Urothelium cell line (cell line): ENCODE data around the gene C14orf93.
A peak's percentile ranks its signal among the peaks of the same experiment; 100 is the strongest.

Experiments
- DNase-seq: peaks from one replicate; pipeline ENCODE4 v3.0.0; 2011; ENCODE audit warnings: low spot score, mixed read lengths
- FAIRE-seq: peaks from 2 replicates; lab custom pipeline; 2011; peaks lifted over from hg19 to GRCh38; lab: Jason Lieb, UNC

Gene C14orf93

GRCh38 chr14:23009939-23010726 is at the start of gene C14orf93:
Gene C14orf93, minus strand, starts transcription at chr14:23010143. Its CDS starts 11,120 bp downstream, at chr14:22999023.
- no peak for FAIRE-seq

GRCh38 chr14:23058654-23059504 is 48.9 kb upstream of the C14orf93 start:
- no peak for DNase-seq
- no peak for FAIRE-seq

More at GRCh38 chr14:23009939-23010726, at the start of gene C14orf93:
- peak; percentile 92 for DNase-seq

- FAIRE-seq = no peak
- peak; percentile 88 for DNase-seq
These were observed 48.1 kb upstream of the C14orf93 start for GRCh38 chr14:23057757-23058653.

- peak; percentile 87 for DNase-seq
- FAIRE-seq = peak; percentile 23
These were observed 47.2 kb upstream of the C14orf93 start, which contains the start of gene CDH24 for GRCh38 chr14:23056956-23057756. Gene CDH24, minus strand, starts transcription at chr14:23057520. Its CDS starts 1,787 bp downstream, at chr14:23055733.

GRCh38 chr14:23056145-23056955 is 46.4 kb upstream of the C14orf93 start:
- FAIRE-seq (no peak), DNase-seq (peak; percentile 89)

- DNase-seq = peak; percentile 32
- no peak for FAIRE-seq
These were observed 45.7 kb upstream of the C14orf93 start for GRCh38 chr14:23055621-23056144.

- FAIRE-seq = no peak
- DNase-seq = no peak
These were observed 45.2 kb upstream of the C14orf93 start for GRCh38 chr14:23055147-23055550.

- no peak for FAIRE-seq
- no peak for DNase-seq
These were observed 44.3 kb upstream of the C14orf93 start for GRCh38 chr14:23054000-23054811.

GRCh38 chr14:23053426-23053825 is 43.5 kb upstream of the C14orf93 start:
- DNase-seq = no peak
- no peak for FAIRE-seq

GRCh38 chr14:23052671-23053070 is 42.7 kb upstream of the C14orf93 start:
- no peak for FAIRE-seq
- DNase-seq = no peak

GRCh38 chr14:23052182-23052623 is 42.3 kb upstream of the C14orf93 start:
- DNase-seq (no peak), FAIRE-seq (no peak)

- FAIRE-seq = peak; percentile 80
These were observed 41.5 kb upstream of the C14orf93 start for GRCh38 chr14:23051141-23052057.

GRCh38 chr14:23049011-23049410 is 39.1 kb upstream of the C14orf93 start:
- DNase-seq (no peak), FAIRE-seq (no peak)

More at GRCh38 chr14:23051141-23052057, 41.5 kb upstream of the C14orf93 start:
- no peak for DNase-seq

GRCh38 chr14:23047751-23048693 is 38.1 kb upstream of the C14orf93 start:
- FAIRE-seq (no peak), DNase-seq (no peak)

GRCh38 chr14:23047034-23047634 is 37.2 kb upstream of the C14orf93 start:
- DNase-seq = no peak
- no peak for FAIRE-seq
